GM21737 (cell line): ENCODE results near the gene ZNF639.

Experiments used
- ATAC-seq: cut with Tn5 transposase; IDR thresholded peaks from one replicate; pipeline ENCODE4 v1.9.1; 2021; ENCODE audit warnings: mild to moderate bottlenecking, moderate library complexity; ENCODE audit not compliant: unreplicated experiment

ZNF639 gene

DNA sequence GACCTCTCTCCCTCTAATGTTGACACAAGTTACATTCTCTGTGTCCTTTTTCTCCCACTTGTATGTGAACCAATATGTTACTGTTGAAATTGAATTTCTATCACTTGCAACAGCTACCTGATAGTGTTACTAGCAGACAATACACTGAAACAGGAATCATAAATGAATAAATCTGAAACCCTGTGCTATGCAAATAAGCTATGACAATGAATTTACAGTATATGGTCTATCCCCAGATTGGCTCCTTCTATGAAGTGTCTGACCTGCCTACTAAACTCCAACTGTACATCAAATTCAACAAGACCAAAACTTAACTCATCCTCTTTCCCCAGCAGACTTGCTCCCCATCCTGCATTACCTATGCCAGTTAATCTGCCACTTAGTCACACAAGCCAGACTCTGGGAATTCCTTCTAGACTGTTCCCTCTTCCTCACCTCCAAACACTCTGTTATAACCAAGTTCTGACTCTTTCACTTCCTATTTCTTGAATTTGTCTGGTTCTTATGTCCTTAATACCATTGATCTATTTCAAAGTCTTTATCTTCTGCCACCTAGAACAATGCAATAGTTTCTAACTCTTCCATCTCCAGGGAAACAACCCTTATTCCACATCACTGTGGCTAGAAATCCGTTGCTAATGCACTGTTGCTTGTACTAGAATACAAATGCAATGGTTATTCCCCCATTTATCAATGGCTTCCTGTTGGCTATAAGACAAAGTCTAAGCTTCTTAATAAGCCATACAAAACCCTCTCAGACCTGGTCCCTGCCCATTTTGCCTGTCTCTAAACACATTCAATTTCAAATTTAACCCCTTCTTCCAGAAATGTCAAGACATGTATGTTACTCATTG is 13.4 kb upstream of the ZNF639 start:
- ATAC-seq = peak; percentile 88

DNA sequence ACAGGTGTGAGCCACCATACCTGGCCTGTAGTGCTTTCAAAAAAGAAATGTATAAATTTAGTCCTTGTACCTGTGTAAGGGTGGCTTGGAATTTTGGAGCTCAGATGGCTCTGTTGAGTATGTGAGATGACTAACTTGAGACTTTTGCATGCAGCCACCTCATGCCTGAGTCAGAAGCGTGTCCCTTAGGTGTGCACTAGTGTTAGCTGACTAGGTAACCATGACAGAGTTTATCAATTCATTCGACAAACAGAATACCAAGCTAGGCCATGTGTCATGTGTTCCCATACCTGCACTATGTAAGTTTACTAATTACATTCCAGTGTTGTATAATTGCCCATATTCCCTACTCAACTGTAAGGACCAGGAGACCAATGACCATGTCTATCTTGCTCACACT is 4.0 kb upstream of the ZNF639 start:
- ATAC-seq = no peak

DNA sequence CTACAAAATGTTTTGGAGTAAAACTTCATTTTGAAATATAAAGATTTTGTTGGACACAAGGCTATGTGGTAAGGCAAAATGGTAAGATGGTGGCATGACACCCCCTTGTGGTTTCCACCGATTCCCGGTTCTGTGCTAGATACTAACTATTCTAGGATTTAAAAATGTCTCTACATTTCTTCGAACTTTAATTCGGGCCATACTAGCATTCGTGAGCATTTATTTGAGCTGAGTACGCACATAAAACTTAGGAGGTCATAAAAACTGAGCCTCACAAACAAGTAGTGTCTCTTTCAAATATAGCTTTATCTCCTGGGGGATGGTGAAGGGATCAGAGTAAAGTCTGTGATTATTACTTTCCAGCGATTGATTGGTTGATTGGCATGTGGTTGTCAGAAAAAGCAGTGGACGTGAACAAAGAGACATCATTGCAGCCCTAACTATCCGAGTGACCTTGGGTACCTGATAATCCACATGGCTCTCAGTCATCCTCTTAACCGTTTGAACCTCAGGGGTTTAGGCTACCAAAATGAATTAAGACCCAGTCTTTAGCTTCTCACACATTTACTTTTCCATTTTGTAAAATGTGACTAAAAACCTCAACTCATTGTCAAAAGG is 1.1 kb upstream of the ZNF639 start:
- no peak for ATAC-seq

DNA sequence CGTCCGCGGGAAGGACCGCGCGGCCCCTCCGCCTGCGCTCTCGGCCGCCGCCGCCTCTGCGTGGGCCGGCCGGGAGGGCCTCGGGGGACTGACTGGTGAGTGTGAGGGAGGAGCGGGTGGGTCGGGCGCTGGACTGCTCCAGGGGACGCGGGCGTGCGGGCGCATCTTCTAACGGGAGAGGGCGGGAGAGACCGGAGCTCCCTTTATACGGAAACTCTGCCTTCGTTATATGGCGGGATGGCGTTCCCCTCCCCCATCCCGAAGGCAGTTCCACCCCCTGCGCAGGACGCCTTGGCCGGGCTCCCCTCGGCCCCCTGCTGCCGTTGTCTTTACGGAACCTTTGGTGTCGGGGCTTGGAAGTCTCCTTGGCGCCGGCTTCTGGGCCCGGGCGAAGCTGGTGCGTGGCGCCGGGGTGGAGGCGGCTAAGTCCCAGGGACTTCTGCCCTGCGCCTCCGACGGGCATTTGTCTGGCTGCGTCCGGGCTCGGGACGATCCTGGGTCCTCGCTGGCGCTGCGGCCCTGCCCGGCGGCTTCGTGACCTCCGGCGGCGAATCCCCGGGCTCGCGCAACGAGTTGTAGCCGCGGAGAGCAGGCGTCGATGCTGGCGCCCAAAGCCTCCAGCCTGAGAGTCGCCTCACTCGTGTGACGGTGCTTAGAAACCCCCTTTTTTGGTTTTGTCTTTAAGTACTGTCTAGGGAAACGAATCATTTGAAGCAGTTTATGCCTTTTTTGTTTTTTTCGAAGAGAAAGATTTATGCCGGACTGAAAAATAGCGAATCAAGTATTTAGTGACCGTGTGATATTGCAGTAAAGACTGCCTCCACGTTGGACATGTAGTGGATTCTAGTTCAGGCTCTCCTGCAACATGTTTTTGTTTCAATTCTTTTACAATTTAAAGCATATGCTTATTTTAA is 623 bp downstream of the ZNF639 start:
- ATAC-seq = peak; percentile 37

- ATAC-seq = no peak
Measured at GRCh38 chr3:179324270-179324754, 1.5 kb downstream of the ZNF639 start.

GRCh38 chr3:179330438-179330837 is 7.6 kb downstream of the ZNF639 start:
- ATAC-seq = no peak

DNA sequence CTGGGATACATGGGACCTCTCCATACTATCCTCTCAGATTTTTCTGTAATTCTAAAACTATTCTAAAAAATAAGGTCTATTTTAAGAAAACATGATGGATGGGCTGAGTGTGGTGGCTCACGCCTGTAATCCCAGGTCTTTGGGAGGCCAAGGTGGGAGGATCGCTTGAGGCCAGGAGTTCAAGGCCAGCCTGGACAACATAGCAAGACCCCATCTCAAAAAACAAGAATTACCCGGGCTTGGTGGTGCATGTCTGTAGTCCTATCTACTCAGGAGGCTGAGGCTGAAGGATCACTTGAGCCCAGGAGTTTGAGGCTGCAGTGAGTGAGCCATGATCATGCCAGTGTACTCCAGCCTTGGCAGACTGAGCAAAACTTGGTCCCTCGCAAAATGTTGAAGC is 9.4 kb downstream of the ZNF639 start:
- no peak for ATAC-seq

GRCh38 chr3:179333084-179333483 is 10.3 kb downstream of the ZNF639 start:
- no peak for ATAC-seq

DNA sequence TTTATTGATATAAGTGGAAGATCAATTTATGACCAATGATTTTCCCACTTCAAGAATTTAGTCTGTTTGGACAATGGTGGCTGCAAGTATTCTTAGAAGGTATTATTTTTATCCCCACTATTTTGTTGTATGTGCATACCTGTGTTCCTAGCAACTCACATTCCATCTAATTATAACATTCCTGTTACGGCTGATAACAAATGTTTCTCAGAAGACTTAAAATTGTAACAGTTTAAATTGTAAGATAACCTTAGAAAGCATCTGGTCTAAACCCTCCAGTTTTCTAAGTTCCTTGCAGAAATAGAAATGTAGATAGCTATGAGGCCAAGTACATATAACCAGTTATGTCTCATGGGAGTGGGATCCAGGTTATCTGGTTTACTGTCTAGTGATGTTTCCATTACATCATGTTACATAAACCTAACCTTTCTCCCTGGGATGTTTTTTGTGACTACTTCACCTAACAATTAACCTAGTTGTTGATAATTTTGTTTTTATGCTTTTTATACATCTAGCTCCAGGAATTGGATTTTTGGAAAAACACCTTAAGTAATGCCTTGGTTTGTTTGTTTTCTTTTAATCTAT is 13.6 kb downstream of the ZNF639 start:
- ATAC-seq = no peak

DNA sequence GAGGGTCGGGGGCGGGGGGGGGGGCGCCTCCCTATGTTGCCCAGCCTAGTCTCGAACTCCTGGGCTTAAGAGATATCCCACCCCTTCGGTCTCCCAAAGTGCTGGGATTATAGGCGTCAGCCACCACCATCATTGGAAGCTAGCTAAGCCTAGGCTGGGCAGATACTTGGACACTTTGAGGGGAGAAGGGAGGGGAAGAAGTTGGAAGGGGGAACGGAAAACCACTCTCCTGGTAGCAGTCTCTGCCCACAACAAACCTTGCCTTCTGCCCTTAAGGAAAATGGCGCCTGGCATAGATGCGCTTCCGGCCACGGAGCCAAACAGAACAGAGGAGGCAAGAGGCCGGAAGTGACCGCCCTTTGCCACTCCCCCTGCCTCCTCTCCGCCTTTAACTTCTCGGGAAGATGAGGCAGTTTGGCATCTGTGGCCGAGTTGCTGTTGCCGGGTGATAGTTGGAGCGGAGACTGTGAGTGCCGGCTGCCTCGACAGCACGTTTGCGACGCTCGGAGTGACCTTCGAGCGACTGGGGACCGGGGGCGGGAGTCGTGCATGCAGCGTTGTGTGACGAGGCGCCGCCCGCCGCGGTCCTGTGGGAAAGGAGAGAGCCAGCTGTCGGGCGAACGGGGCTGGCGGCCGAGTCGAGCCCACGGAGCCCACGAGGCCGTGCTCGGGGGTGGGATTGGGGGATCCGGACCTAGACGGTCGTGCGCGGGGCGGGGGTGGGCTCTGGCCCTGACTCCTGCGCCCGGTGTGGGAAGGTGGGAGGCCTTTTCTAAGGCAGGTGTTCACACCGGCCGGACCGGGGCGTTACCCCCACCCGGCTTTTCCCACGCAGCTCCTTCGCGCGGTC is 24.7 kb downstream of the ZNF639 start, which contains the start of gene MFN1:
Gene MFN1, plus strand, starts transcription at position 365 of the 850 bp plus-strand sequence. CDS start 1,143 bp downstream, outside the sequence.
- peak; percentile 93 for ATAC-seq

DNA sequence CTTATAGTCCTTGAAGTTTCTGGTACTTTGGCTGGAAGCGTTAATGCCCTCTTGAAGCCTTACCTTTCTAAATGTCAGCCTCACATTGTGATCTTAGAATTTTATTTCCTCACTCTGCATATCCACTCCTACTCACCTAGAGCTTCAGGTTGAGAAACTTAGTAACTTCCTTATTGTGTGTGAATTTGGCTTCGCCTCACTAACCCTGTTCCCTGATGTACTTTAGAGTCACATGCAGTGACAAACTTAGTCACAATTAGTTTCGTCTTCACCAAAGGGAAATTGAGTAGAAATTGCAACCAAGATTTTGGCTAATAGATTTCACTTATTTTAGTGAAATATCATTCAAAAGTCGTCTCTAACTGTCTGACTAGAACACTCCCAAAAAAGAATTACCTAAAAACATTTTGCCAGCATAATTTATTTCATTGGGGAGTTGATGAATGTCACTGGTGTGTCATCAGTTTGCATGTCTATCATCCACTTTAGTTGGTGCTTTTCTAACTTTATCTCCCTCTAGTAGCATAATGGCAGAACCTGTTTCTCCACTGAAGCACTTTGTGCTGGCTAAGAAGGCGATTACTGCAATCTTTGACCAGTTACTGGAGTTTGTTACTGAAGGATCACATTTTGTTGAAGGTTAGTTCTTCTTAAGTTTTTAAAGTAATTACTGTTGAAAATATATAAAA is 25.6 kb downstream of the ZNF639 start:
- ATAC-seq = peak; percentile 59

DNA sequence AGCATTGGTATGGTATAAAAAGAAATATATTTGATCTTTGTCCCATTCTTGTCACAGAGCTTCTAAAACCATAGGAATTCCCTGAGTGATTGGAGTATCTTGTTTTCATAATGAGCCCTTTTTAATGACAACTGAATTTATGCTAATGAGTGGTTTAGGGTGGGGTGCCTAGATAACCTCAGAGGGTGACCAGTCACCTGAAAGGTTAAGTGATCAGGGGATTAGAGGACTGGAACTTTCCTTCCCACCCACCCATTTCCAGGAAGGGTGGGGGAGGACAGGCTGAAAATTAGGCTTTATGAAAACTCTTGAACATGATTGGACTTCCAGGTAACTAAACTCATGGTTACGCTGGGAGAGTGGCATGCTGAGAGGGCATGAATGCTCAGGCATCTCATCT is 33.2 kb downstream of the ZNF639 start:
- no peak for ATAC-seq

GRCh38 chr3:179363332-179363731 is 40.5 kb downstream of the ZNF639 start:
- no peak for ATAC-seq

GRCh38 chr3:179369621-179370020 is 46.8 kb downstream of the ZNF639 start:
- ATAC-seq = no peak

DNA sequence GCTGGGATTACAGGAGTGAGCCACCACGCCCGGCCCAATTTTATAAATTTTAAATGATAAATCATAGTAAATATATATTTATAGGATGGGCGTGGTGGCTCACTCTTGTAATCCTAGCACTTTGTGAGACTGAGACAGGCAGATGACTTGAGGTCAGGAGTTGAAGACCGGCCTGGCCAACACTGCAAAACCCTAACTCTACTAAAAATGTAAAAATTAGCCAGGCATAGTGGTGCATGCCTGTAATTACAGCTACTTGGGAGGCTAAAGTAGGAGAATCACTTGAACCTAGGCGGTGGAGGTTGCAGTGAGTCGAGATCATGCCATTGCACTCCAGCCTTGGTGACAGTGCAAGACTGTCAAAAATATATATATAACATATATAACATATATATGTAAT is 51.1 kb downstream of the ZNF639 start:
- ATAC-seq = no peak

DNA sequence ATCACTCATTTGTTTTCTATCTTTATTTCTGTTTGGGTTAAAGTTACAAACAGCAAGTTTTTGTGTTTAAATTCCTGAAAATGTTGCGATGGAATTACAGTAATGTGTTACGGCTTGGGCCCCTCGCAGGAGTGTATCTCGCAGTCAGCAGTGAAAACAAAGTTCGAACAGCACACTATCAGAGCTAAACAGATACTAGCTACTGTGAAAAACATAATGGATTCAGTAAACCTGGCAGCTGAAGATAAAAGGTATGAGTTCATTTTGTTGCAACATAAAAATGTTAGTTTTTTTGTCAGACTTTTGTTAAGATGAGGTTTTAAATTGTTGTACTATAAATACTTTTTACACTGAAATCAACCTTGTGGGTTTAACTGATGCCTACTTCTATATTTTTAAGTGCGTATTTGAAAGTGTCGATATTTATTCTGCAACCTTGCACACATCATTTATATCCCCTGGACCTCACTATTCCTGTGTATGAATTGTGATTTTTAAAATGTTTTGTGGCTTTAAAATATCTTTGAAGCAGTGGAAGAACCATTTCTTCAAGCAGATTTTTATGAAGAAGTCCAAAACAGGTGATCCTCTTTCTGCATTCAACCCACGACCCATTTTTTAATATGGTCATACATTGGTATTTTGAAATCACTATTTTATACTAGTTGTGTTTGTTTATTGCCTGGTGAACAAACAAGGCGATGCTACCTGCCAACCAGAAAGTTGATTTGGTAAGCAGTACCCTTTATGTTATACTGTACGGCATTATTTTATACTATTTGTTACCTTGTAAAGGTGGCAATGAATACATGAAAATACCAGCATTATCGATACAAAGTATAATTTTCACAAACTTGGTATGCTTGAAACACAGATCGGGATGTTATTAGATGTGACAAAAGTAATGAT is 52.5 kb downstream of the ZNF639 start:
- no peak for ATAC-seq

GRCh38 chr3:179376474-179376873 is 53.6 kb downstream of the ZNF639 start:
- no peak for ATAC-seq
